IPS-18c (cell line): ENCODE results near the gene PGA5.

Experiments
- H3K4me3 ChIP-seq: 2 replicates; pipeline ENCODE4 v1.7.0; 2013; ENCODE audit warnings: low read depth, mild to moderate bottlenecking, low read length, moderate library complexity; ENCODE audit not compliant: insufficient read depth
- H3K9me3 ChIP-seq: one replicate; pipeline ENCODE4 v1.6.1; 2013; ENCODE audit warnings: mild to moderate bottlenecking, low read length, moderate library complexity; ENCODE audit not compliant: control insufficient read depth, insufficient read depth

Gene PGA5

DNA sequence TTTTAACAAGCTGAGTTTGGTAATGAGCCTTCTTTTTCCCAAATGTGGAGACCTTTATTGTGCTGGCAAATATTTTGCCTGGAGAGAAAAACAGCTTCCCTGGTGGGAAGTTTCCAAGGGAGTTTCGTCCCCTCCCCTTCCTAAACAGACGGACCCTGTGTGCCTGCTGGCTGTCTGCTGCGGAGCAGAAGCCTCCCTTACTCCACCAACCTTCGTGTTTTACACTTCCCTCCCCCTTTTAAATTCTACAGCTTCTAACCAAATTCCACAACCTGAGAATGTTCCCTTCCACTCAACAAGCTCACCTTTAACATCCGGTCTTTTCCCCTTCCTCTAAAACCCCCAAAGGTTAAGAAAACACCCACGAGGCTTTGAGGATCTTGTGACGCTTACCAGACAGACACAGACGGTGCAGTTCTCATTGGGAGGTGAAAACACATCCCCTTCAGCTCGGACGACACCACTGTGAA lies 37.1 kb downstream of the PGA5 start:
- H3K9me3 ChIP-seq: no peaks in the 10 kb centered on the region
- no peak overlapping the region for H3K4me3 ChIP-seq

DNA sequence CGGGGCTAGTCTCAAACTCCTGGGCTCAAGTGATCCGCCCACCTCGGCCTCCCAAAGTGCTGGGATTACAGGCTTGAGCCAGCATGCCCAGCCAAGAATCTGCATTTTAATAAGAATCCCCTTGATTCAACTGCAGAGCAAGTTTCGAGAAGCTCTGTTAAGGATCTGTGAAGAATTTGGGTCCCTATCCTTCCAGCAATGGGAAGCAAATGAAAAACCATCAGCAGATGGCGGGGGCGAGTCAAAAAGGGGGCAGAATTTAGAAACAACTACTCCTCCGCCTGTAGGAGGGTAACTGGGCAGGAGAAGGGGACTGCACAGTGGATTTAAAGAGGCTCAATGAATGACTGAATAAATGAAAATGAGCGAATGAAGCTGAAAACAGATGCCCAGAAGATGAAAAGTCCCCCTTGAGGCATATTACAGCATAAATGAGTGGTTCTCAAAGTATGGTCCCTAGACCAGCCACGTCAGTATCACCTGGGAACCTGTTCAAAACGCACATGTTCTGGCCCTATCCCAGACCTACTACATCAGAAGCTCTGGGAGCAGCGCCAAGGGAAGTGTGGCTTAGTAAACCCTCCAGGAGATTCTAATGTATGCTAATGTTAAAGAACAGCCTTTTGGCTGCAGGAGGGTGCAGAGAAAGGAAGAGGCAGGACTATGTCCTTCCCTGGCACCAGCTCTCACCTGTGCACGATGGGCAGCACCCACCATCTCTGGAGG lies 39.1 kb downstream of the PGA5 start:
- no peak overlapping the region for H3K4me3 ChIP-seq

DNA sequence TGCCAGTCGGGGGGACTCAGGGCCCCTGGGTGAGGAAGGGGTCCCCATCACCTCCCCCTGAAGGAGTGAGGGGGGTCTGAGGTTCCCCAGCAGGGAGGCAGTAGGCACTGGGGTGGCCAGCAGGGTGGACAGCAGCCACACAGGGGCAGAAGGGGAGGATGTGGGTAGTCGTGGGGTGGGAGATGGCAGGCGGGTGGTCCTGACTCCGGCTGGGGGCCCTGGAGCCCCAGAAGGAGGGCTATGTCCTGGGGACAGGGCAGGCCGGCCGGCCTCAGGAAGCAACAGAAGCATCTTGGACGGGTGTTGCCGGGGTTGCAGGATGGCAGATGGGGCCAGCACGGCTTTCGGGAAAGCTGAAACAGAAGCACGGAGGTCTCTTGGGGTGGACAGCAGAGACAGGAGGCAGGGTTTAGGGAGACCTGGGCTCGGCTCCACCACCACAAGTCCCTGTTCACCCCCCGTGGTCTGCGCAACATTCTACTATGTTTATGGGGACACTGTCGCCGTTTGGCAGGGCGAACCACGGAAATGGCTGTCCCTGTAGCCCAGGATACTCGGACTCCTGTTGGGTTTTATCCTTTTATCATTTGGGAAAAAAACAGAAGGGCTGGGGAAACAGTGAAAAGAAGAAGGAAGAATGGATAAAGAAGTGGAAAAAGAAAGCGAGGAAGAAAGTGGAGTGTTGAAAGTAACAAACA lies 40.1 kb downstream of the PGA5 start:
- H3K4me3 ChIP-seq: no peak overlapping the region
- no peaks in the 10 kb centered on the region for H3K9me3 ChIP-seq

More for the DNA sequence above, 39.1 kb downstream of the PGA5 start:
- H3K9me3 ChIP-seq: no peaks in the 10 kb centered on the region

DNA sequence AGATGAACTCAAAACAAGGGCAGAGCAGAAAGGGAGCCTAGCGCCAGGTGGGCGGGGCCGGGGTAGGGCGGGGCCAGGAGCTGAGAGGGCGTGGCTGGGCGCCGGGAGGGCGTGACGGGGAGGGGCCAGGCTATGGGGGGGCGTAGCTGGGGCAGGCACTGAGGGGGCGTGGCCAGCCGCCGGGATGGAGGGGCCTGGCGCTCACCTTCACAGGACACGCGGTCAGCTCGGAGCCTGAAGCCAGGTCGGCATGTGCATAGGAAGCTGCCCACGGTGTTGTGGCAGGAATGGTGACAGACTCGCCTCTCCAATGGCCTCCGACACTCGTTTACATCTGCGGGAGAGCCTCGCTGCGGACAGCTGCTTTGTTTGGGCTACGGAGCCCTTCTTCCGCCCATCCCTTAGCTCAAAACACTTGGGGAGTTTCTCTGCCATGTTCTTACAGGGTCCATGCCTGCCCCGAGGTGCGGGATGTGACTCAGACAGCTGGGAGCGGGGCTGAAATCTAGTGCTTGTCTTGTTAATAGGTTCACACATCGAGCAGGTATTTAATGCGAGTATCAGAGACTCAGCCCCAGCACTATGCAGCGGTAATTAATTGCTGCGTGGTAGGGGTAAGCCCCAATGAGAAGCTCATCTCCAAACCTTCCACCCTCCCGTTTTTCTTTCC lies 40.7 kb downstream of the PGA5 start:
- H3K4me3 ChIP-seq: 0 out of 2 replicates have a peak overlapping the region, but pooled peaks have one; percentile 26
- no peaks in the 10 kb centered on the region for H3K9me3 ChIP-seq

DNA sequence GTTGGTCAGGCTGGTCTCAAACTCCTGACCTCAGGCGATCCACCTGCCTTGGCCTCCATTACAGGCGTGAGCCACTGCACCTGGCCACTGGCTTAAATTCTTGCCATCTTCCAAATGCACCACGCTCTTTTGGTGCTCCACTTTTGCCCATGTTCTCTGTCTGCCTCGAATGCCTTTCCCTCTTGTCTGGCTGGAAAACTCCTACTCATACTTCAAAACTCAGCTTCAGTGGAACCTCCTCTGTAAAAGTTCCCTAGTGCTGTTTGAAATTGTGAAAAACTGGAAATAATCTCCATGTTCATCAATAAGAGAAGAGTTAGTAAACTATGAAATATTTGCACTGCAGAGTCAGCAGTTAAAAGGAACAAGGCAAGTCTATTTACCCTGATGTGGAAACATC lies 42.6 kb downstream of the PGA5 start:
- Histone ChIP-seq H3K9me3 (no peaks in the 10 kb centered on the region), H3K4me3 (no peak overlapping the region)

DNA sequence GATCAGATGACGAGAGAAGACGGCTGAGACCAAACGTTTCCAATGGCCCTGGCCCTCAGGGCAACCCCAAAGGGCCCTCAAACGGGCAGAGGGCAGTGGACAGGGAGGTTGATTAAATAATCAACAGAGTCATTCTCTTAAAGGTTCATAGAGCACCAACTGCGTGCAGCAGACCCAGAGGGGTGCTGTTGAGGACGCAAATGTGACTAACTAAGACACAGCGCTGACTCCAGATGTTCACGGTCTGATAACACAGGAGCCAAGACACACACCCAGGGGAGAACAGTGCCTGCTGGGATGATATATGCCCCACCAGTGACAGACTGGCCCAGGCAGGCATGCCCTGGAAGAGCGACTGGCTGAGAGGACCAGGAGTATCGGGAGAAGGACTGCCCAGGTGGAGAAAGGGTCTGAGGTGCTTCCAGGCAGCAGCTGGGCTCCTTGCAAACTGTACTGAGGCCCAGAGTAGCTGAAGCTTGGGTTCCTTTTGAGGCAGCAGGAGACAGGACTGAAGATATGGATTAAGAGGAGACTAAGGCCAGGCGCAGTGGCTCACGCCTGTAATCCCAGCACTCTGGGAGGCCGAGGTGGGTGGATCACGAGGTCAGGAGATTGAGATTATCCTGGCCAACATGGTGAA lies 46.5 kb downstream of the PGA5 start:
- no peaks in the 10 kb centered on the region for H3K9me3 ChIP-seq
- H3K4me3 ChIP-seq: no peak overlapping the region

DNA sequence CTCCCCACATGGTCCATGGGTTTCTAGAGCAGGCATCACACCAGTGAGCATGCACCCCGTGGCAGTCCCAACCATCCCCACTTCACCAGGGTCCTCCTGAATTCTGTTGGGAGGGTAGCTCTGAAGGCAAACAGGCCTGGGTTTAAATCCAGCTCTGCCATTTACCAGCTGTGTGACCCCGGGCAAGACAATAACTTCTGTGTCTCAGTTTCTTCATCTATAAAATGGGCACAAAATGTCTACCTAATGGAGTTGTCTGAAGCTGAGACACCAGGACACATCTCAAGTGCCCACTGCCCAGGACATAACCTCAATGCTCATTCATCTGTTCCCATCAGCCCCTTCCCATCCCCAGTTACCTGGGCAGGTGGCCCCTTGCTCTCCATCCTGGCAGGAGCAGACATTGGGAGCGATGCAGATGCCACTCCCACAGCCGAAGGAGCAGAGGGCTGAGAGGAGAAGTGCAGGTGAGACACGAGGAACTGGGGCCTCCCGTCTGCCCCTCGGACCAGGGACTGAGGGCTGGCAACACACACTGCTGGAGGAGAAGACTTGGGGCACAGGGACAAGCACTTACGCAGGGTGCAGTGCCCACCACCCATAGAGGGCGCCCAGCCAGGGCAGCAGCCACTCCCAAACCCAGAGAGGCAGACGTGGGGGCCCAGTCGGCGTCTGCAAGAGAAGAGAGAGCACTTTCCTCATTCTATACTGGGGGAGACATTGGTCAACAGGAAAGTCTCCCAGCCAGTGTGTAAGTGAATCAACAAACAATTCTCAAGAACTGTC lies 50.1 kb downstream of the PGA5 start:
- no peak overlapping the region for H3K4me3 ChIP-seq
- H3K9me3 ChIP-seq: no peaks in the 10 kb centered on the region

DNA sequence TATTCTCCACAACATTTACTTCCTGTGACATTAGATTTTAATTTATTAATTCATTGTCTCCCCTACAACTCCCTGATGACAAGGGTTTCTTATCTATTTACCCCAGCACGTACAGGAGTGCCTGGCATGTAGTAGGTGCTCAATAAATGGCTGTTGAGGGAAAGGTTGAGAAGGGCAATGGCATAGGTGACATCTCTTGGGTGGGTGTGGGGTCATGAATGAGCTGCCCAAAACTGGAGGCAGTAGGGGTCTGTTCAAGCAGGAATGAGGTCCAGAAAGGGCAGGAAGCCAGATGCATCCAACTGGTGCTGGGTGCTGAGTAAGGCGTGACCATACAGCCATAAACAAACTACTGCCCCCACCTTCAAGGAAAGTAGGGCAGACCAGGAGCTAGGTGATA lies 51.4 kb downstream of the PGA5 start:
- Histone ChIP-seq H3K4me3 (no peak overlapping the region), H3K9me3 (no peaks in the 10 kb centered on the region)

DNA sequence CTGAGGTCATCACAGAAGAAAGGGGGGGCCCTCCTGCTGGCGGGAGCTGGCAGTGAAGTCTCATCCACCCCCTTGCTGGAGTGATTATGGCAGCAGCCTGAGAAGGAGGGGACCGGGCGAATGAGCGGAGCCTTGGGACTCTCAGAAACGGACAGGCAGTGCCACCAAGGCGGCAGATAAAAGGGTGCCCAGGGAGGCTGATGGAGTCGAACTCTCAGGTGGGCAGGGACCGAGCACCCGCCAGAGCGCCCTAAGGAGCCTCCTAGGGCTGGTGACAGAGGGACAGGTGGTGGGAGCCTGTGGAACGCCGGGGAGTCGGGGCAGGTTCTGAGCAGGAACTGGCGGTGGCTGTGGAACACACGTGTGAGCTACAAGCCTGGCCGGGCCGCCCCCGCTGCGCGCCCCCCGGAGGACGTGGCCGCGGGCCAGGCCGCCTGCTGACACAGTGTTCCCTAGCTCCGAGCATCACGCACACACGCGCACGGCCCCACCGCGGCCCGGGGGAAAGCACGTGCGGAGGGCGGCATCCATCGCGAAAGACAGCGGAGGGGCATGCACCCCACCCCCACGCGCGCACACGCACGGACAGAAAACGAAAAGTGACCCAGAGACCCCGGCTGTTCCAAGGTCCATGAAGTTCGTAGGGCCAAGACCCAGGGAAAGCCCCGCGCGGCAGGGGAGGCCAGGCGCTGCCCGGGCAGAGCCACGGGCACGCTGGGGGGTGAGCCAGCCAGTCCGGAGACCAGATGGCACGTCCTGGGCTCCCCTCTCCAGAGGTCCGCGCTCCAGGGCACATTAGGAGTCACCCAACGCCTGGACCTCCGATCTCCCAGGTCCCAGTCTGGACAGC lies 53.1 kb downstream of the PGA5 start:
- peak overlapping the region; percentile 73 for H3K4me3 ChIP-seq

DNA sequence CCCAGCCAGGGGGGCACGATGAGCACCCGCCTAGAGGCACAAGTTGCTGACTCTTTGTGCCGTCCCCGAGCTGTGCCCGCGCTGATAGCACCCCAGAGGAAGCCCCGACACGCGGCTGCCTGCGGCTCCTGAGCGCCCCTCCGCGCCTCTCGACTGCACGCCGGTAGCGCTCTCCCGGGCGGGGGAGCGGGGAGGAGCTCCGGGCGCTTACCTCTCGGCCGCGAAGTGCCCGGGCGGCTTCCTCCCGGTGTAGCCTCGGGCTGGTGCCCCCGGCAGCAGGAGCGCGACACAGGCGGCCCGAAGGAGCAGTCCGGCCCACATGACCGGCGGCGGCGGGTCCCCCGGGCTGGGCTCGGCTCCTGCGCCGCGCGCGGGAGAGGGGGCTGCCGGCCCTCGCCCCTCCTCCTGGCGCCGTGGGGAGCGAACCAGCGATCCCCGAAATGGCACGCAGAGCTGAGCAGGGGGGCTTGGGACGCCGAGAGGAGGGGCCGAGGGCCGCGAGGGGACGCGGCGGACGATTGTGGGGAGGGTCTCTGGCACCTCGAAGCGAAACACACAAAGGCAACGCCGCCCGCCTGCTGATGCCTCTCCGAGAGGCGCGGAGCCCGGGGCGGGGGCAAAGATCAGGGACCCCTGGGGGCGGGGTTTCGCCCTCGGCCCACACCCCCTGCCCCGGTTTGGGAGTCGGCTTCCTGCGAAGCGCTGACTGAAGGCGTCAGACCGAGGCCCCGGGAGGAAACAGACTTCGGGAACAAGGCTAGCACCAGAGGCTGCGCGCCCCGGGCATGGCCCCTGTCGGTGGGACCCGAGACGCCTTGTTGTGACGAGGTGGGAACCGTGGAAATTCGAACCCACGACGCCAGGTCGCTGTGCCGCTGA lies 54.0 kb downstream of the PGA5 start, which contains the start of gene VWCE:
TSS of gene VWCE (minus strand) at position 600 of the 879 bp plus-strand sequence. CDS start at position 321, 279 bp downstream.
- Histone ChIP-seq H3K9me3 (no peaks in the 10 kb centered on the region), H3K4me3 (peak within 1 kb of the TSS; percentile 73)

More for the DNA sequence above, 53.1 kb downstream of the PGA5 start:
- H3K9me3 ChIP-seq: no peaks in the 10 kb centered on the region

DNA sequence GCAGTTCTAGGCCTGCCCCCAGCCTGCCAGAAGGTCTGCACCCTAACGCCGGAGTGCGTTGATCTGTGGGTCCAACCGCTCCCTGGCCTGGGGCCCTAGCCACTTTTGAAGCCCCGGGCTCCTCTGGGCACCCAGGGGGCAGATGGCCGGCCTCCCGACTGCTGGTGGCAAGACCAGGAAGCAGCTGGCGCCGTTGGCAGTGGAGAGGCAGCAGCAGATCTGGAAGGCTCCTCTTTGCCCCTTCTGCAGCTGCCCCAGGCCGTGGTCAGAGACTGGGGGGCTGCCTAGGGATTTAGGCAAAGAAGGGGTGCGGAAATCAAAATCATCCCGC lies 54.6 kb downstream of the PGA5 start:
- Histone ChIP-seq H3K4me3 (peak overlapping the region; percentile 73; the same call in 1 of the 2 replicates), H3K9me3 (no peaks in the 10 kb centered on the region)

DNA sequence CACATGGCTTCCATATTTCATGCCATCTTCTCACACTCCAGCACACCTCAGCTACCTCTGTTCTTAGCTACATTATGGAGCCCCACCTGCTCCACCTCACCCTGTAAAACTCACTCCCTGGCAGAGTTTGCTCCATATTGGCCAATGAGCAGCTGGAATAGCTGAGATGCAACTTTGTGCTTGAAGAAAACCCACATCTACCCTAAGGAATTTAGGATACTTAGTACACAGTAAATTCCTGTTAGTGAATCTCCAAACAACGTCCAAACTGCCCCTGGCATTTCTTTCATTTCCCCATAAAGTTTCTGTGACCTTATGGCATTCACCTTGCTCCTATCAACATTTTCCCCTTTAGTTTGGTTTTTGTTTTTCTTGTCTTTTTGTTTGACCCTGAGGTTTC lies 56.4 kb downstream of the PGA5 start:
- Histone ChIP-seq H3K4me3 (no peak overlapping the region), H3K9me3 (no peaks in the 10 kb centered on the region)

DNA sequence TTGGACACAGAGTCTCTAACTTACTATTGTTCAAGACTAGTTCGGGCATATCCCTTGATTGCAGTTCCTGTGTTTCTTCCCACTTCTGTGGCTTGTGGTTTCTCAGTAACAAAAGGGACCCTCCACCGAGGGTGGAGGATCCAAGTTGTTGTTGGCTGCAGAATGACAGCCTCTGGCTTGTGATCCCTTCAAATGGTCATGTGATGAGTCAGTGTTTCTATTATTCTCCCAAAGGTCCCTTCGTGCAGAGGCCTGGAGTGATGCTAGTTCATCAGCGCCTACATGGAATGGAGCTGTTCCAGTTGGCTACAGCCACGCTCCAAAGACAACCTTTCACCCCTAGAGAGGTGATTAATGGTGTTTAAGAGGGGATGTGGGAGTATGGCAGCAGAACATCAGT lies 56.8 kb downstream of the PGA5 start:
- no peak overlapping the region for H3K4me3 ChIP-seq
- H3K9me3 ChIP-seq: no peaks in the 10 kb centered on the region

DNA sequence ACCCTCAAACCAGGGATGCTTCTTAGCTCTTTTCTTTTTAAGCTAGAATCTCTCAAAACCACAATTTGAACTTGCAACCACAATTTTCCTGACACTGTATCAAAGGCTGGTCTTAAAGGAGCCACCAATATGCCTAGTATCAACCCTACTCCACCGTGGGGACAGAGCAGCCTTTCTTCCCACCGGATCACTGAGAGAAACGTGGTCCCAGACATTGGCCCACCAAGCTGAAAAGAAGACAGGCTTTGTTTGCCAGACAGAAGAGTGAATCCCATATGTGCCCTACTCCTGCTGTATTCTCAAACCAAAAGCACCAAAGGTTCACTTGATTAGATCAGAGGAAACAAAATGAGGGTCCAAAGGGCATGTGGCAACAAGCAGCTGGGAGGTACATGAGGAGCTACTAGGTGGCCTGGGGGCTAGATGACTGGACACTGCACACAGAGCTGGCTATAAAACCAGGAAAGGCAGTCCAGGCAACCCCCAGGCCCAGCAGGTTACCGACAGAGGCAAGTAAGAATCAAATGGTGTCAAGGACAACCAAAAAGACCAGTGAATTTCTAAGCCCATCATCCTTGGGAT lies 57.8 kb downstream of the PGA5 start:
- no peaks in the 10 kb centered on the region for H3K9me3 ChIP-seq
- H3K4me3 ChIP-seq: no peak overlapping the region; the same call in 1 of the 2 replicates
